K562 (cell line): ENCODE data around the gene UBR4. TPM values are rescaled to one million over a fixed set of nuclear protein-coding genes. Genes with fewer than 3 reads are reported as not detected.
A peak's percentile ranks its signal among the peaks of the same experiment; 100 is the strongest.

Experiments
- GMEB1 ChIP-seq: fragments of 250-450 bp; sonication (Bioruptor Pico); IDR thresholded peaks from 2 replicates; pipeline ENCODE4 v1.4.0; 2020; ENCODE audit warnings: mild to moderate bottlenecking
- GTF2E2 ChIP-seq: fragments of 200-800 bp; sonication (Bioruptor generic); IDR thresholded peaks from 2 replicates; pipeline ENCODE4 v1.6.1; 2016; ENCODE audit warnings: missing genetic modification characterization, missing compliant biosample characterization
- HDAC1 ChIP-seq, 2 experiments: fragments of 450-650 bp; IDR thresholded peaks; 2 replicates each; pipeline ENCODE4 v1.6.1; 2016 to 2017; ENCODE audit warnings: inconsistent platforms in 1 of 2, mild to moderate bottlenecking in 1 of 2, moderate library complexity in 1 of 2
- NFE2L1 ChIP-seq: fragments of 450-650 bp; IDR thresholded peaks from 2 replicates; pipeline ENCODE4 v1.6.1; 2016; ENCODE audit warnings: missing genetic modification characterization, low read depth, mild to moderate bottlenecking, missing compliant biosample characterization, moderate library complexity, borderline replicate concordance
- NFXL1 ChIP-seq: fragments of 450-650 bp; formaldehyde crosslinking; IDR thresholded peaks from 2 replicates; pipeline ENCODE4 v1.4.0; 2021; ENCODE audit warnings: mild to moderate bottlenecking
- PCBP2 ChIP-seq: fragments of 200-400 bp; formaldehyde crosslinking; IDR thresholded peaks from 2 replicates; pipeline ENCODE4 v1.6.1; 2018; ENCODE audit warnings: low read length, low read depth, mild to moderate bottlenecking, moderate library complexity; ENCODE audit not compliant: poor library complexity, severe bottlenecking
- PHF21A ChIP-seq: fragments of 450-650 bp; IDR thresholded peaks from 2 replicates; pipeline ENCODE4 v1.6.1; 2017; ENCODE audit warnings: low read depth, borderline replicate concordance
- RBM25 ChIP-seq: fragments of 200-400 bp; formaldehyde crosslinking; IDR thresholded peaks from 2 replicates; pipeline ENCODE4 v1.6.1; 2018; ENCODE audit warnings: low read length, low read depth, moderate library complexity; ENCODE audit not compliant: severe bottlenecking
- ZC3H11A ChIP-seq: IDR thresholded peaks from 2 replicates; pipeline ENCODE4 v1.6.1; 2012; ENCODE audit warnings: low read depth, low read length, improper control_type of control experiment
- ZNF239 ChIP-seq: fragments of 250-450 bp; sonication (Bioruptor Pico); IDR thresholded peaks from 2 replicates; pipeline ENCODE4 v1.4.0; 2020; ENCODE audit warnings: mild to moderate bottlenecking
- ZNF263 ChIP-seq: sonication (generic); formaldehyde crosslinking; IDR thresholded peaks from 2 replicates; pipeline ENCODE4 v1.8.0; 2022; ENCODE audit warnings: mild to moderate bottlenecking, missing genetic modification reagents, borderline replicate concordance
- ZNF277 ChIP-seq: fragments of 250-450 bp; sonication (Bioruptor Pico); IDR thresholded peaks from 2 replicates; pipeline ENCODE4 v1.8.0; 2022; ENCODE audit warnings: inconsistent platforms, mild to moderate bottlenecking, moderate library complexity, borderline replicate concordance
- ZNF282 ChIP-seq: sonication (generic); formaldehyde crosslinking; IDR thresholded peaks from 2 replicates; pipeline ENCODE4 v1.8.1; 2023; ENCODE audit warnings: missing genetic modification reagents
- ZNF436 ChIP-seq: fragments of 250-450, 450-650 bp; sonication (Bioruptor Pico); formaldehyde crosslinking; IDR thresholded peaks from 2 replicates; pipeline ENCODE4 v1.7.0; 2020; ENCODE audit warnings: mild to moderate bottlenecking
- ZNF57 ChIP-seq: fragments of 450-650 bp; formaldehyde crosslinking; IDR thresholded peaks from 2 replicates; pipeline ENCODE4 v1.4.0; 2020; ENCODE audit warnings: mild to moderate bottlenecking, moderate library complexity
- polyA plus RNA-seq, 8 experiments: library from polyadenylated mRNA; depleted of rRNA in 4 of 8; stranded (reverse) in 5 of 8; unstranded in 3 of 8; fragments of >200 nt; fragmentation: Nextera tagmentation in 2 of 8; fragmentation: Illumina TruSeq in 1 of 8; extraction: Ambion mirVana in 2 of 8; extraction: Trizol in 1 of 8; gene quantifications; 2 replicates each; pipeline versions ENCODE4 v1.2.1 to v1.2.3, GENCODE V29; 2011 to 2014; ENCODE audit warnings: inconsistent platforms in 1 of 8, missing spikeins in 1 of 8
- total RNA-seq, 7 experiments: library from RNA; depleted of rRNA in 6 of 7; stranded (reverse); fragments of >200 nt in 6 of 7; fragmentation: Illumina TruSeq in 2 of 7; extraction: Trizol in 2 of 7; gene quantifications; 2 replicates each; pipeline versions ENCODE4 v1.2.1 to v1.2.3, GENCODE V29; 2011 to 2021; ENCODE audit warnings: low replicate concordance in 1 of 7
- TF ChIP-seq, protein P1 (sequence below): IDR thresholded peaks from 2 replicates; pipeline ENCODE4 v1.6.1; 2014; ENCODE audit warnings: antibody characterized with exemption
- TF ChIP-seq, protein P2 (sequence below): fragments of 250-450 bp; sonication (Bioruptor Pico); IDR thresholded peaks from 2 replicates; pipeline ENCODE4 v1.4.0; 2020

Gene UBR4
- total and polyA plus RNA-seq, 9 of the 15 experiments (the other 6 are each of a cell fraction or from before 2014, with no cell fraction given): 55.4 to 277 (median 123) TPM

- TF ChIP-seq ZNF263 (CRISPR knock-in tag): peak; percentile 41; the same call in 1 of the 2 replicates
- no peak for TF ChIP-seq ZNF282 (CRISPR knock-in tag)
- TF ChIP-seq ZNF277 (CRISPR knock-in tag): no peak
- peak; percentile 41 for TF ChIP-seq RBM25
- peak; percentile 89 for TF ChIP-seq GMEB1
- TF ChIP-seq NFXL1 (CRISPR knock-in tag): no peak
- TF ChIP-seq ZNF239 (CRISPR knock-in tag): no peak
- TF ChIP-seq ZC3H11A: peak; percentile 46
- peak; percentile 87; the same call in 1 of the 2 replicates for TF ChIP-seq GTF2E2 (tag)
- TF ChIP-seq HDAC1 (IDR thresholded peaks at IDR 0.05): peak in 1 of 2 experiments; percentile 78; a peak in 1 of 4 replicates
- no peak for TF ChIP-seq ZNF57 (CRISPR knock-in tag)
- TF ChIP-seq, protein P1, sequence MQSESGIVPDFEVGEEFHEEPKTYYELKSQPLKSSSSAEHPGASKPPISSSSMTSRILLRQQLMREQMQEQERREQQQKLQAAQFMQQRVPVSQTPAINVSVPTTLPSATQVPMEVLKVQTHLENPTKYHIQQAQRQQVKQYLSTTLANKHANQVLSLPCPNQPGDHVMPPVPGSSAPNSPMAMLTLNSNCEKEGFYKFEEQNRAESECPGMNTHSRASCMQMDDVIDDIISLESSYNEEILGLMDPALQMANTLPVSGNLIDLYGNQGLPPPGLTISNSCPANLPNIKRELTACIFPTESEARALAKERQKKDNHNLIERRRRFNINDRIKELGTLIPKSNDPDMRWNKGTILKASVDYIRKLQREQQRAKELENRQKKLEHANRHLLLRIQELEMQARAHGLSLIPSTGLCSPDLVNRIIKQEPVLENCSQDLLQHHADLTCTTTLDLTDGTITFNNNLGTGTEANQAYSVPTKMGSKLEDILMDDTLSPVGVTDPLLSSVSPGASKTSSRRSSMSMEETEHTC: peak; percentile 17; the same call in 1 of the 2 replicates
- TF ChIP-seq, protein P2, sequence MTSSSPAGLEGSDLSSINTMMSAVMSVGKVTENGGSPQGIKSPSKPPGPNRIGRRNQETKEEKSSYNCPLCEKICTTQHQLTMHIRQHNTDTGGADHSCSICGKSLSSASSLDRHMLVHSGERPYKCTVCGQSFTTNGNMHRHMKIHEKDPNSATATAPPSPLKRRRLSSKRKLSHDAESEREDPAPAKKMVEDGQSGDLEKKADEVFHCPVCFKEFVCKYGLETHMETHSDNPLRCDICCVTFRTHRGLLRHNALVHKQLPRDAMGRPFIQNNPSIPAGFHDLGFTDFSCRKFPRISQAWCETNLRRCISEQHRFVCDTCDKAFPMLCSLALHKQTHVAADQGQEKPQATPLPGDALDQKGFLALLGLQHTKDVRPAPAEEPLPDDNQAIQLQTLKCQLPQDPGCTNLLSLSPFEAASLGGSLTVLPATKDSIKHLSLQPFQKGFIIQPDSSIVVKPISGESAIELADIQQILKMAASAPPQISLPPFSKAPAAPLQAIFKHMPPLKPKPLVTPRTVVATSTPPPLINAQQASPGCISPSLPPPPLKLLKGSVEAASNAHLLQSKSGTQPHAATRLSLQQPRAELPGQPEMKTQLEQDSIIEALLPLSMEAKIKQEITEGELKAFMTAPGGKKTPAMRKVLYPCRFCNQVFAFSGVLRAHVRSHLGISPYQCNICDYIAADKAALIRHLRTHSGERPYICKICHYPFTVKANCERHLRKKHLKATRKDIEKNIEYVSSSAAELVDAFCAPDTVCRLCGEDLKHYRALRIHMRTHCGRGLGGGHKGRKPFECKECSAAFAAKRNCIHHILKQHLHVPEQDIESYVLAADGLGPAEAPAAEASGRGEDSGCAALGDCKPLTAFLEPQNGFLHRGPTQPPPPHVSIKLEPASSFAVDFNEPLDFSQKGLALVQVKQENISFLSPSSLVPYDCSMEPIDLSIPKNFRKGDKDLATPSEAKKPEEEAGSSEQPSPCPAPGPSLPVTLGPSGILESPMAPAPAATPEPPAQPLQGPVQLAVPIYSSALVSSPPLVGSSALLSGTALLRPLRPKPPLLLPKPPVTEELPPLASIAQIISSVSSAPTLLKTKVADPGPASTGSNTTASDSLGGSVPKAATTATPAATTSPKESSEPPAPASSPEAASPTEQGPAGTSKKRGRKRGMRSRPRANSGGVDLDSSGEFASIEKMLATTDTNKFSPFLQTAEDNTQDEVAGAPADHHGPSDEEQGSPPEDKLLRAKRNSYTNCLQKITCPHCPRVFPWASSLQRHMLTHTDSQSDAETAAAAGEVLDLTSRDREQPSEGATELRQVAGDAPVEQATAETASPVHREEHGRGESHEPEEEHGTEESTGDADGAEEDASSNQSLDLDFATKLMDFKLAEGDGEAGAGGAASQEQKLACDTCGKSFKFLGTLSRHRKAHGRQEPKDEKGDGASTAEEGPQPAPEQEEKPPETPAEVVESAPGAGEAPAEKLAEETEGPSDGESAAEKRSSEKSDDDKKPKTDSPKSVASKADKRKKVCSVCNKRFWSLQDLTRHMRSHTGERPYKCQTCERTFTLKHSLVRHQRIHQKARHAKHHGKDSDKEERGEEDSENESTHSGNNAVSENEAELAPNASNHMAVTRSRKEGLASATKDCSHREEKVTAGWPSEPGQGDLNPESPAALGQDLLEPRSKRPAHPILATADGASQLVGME (CRISPR knock-in tag): no peak
- TF ChIP-seq ZNF436 (CRISPR knock-in tag): no peak
- peak; percentile 35; the same call in 1 of the 2 replicates for TF ChIP-seq PHF21A
- no peak for TF ChIP-seq NFE2L1
- no peak for TF ChIP-seq PCBP2
Measured at GRCh38 chr1:19209990-19210771, at the start of gene UBR4 (continued).
